Measurements from ENCODE around the gene NRCAM. TPM values are rescaled to one million over a fixed set of nuclear protein-coding genes. Genes with fewer than 3 reads are reported as not detected.

Gene NRCAM
- total and polyA plus RNA-seq, 10 of the 15 experiments (the other 5 are each of a cell fraction or from before 2014, with no cell fraction given), result 0.30 to 2.0 (median 1.0) TPM

DNA sequence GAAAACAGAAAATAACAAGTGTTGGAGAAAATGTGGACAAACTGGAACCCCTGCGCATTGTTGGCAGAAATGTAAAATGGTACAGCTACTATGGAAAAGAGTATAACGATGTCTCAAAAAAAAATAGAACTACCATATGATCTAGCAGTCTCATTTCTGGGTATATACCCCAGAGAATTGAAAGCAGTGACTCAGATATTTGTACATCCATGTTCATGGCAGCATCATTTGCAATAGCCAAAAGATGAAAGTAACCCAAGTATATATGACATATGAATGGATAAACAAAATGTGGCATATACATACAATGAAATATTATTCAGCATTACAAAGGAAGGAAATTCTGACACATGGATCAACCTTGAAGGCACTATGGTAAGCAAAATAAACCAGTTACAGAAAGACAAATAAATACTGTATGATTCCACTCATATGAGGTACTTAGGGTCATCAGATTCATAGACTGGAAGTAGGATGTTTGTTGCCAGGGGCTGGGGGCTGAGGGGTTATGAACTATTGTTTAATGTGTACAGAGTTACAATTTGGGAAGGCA, 4.9 kb downstream of the NRCAM start:
- ChIA-PET CTCF (interaction anchor here (1.0 to 1.1 kb wide), 2 partner anchors 8 to 338 kb away, joined by 3 to 7 read pairs; no protein-coding TSS in a partner anchor), POLR2A (no interaction called here), SMC1A (ENCODE audit: uncharacterized antibody, unreplicated experiment) (no interaction called here), RAD21 (ENCODE audit: unreplicated experiment) (no interaction called here)
- Histone ChIP-seq H3K9ac (ENCODE audit: control insufficient read depth, insufficient read depth, low read length) (no peak overlapping the region), H3K4me1 (ENCODE audit: control insufficient read depth, insufficient read depth, low read length) (no peaks in the 10 kb centered on the region), H3K27me3 (replicated peaks in 1 of 2; ENCODE audit: control insufficient read depth in 2 of 2, insufficient read depth in 2 of 2, low read length in 1 of 2) (peaks cover 9 to 14% of the 10 kb centered on the region in 2 experiments), H3K27ac (ENCODE audit: control insufficient read depth, insufficient read depth) (no peak overlapping the region), H3K4me2 (ENCODE audit: control insufficient read depth, insufficient read depth) (no peak overlapping the region), H4K20me1 (ENCODE audit: control insufficient read depth, insufficient read depth) (no peaks in the 10 kb centered on the region), H3K79me2 (ENCODE audit: control insufficient read depth, insufficient read depth, low read length) (no peaks in the 10 kb centered on the region), H2AFZ (ENCODE audit: control insufficient read depth, low read depth, low read length) (no peak overlapping the region), H3K4me3 (no peak overlapping the region), H3K36me3 (ENCODE audit: control insufficient read depth in 2 of 2, insufficient read depth in 2 of 2, low read length in 1 of 2) (no peaks in the 10 kb centered on the region), H3K9me3 (replicated peaks; ENCODE audit: control insufficient read depth, insufficient read depth, low read length) (no peaks in the 10 kb centered on the region)
- no peak for DNase-seq (ENCODE audit: low read depth, low spot score)
- no peak for ATAC-seq
- WGBS (ENCODE audit: insufficient coverage, insufficient replicate concordance, low lambda C conversion rate, missing lambda C conversion rate), result 50% methylated on average over 2 of the region's 2 CpGs
- BruUV-seq (replicated peaks), result no TSS peak
- TF ChIP-seq, protein P1, sequence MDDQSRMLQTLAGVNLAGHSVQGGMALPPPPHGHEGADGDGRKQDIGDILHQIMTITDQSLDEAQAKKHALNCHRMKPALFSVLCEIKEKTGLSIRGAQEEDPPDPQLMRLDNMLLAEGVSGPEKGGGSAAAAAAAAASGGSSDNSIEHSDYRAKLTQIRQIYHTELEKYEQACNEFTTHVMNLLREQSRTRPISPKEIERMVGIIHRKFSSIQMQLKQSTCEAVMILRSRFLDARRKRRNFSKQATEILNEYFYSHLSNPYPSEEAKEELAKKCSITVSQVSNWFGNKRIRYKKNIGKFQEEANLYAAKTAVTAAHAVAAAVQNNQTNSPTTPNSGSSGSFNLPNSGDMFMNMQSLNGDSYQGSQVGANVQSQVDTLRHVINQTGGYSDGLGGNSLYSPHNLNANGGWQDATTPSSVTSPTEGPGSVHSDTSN (IDR thresholded peaks at IDR 0.05; ENCODE audit: insufficient replicate concordance, low read depth, low read length), result no peak
- TF ChIP-seq PML (IDR thresholded peaks at IDR 0.05; ENCODE audit: low read length) (no peak), CHD2 (IDR thresholded peaks at IDR 0.05; ENCODE audit: borderline replicate concordance, low read depth, low read length) (no peak), ZNF274 (IDR thresholded peaks at IDR 0.05; ENCODE audit: insufficient read depth, insufficient read length) (no peak), RCOR1 (conservative IDR thresholded peaks at IDR 0.05; ENCODE audit: low read depth, low read length) (no peak), GATAD2B (conservative IDR thresholded peaks at IDR 0.05; ENCODE audit: low read depth) (no peak), RAD51 (IDR thresholded peaks at IDR 0.05) (no peak)
- TF ChIP-seq, protein P2, sequence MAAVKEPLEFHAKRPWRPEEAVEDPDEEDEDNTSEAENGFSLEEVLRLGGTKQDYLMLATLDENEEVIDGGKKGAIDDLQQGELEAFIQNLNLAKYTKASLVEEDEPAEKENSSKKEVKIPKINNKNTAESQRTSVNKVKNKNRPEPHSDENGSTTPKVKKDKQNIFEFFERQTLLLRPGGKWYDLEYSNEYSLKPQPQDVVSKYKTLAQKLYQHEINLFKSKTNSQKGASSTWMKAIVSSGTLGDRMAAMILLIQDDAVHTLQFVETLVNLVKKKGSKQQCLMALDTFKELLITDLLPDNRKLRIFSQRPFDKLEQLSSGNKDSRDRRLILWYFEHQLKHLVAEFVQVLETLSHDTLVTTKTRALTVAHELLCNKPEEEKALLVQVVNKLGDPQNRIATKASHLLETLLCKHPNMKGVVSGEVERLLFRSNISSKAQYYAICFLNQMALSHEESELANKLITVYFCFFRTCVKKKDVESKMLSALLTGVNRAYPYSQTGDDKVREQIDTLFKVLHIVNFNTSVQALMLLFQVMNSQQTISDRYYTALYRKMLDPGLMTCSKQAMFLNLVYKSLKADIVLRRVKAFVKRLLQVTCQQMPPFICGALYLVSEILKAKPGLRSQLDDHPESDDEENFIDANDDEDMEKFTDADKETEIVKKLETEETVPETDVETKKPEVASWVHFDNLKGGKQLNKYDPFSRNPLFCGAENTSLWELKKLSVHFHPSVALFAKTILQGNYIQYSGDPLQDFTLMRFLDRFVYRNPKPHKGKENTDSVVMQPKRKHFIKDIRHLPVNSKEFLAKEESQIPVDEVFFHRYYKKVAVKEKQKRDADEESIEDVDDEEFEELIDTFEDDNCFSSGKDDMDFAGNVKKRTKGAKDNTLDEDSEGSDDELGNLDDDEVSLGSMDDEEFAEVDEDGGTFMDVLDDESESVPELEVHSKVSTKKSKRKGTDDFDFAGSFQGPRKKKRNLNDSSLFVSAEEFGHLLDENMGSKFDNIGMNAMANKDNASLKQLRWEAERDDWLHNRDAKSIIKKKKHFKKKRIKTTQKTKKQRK (IDR thresholded peaks at IDR 0.05; ENCODE audit: low read depth, low read length), result no peak
- in situ Hi-C loops (cut with MboI), result no loop called here
- no peak for FAIRE-seq
- intact Hi-C loops (cut with micrococcal nuclease; ENCODE audit: unreplicated experiment), result no loop called here
